Neural cell (in vitro differentiated cells): Measurements from ENCODE around the gene SAYSD1. TPM values are rescaled to one million over a fixed set of nuclear protein-coding genes. Genes with fewer than 3 reads are reported as not detected.

Source experiments
- H2AFZ ChIP-seq: fragments of 200-600, 300-800 bp; sonication (generic), shearing (Covaris generic); 2 replicates; pipeline ENCODE4 v1.6.0; 2014; ENCODE audit warnings: low read depth, mild to moderate bottlenecking, antibody characterized with exemption, low read length, moderate library complexity
- H3F3A ChIP-seq: fragments of 200-600 bp; shearing (Covaris generic); 2 replicates; pipeline ENCODE4 v1.6.1; 2016; ENCODE audit warnings: mild to moderate bottlenecking, moderate library complexity, mixed read lengths, antibody characterized with exemption, low read length; ENCODE audit not compliant: insufficient read depth, poor library complexity, severe bottlenecking
- H3K27ac ChIP-seq: fragments of 200-600, 300-800 bp; sonication (generic), shearing (Covaris generic); 2 replicates; pipeline ENCODE4 v1.5.1; 2014; ENCODE audit warnings: mild to moderate bottlenecking, low read length, moderate library complexity
- H3K27me3 ChIP-seq: fragments of 300-800, 200-600 bp; sonication (generic), shearing (Covaris generic); 2 replicates; pipeline ENCODE4 v1.6.0; 2014; ENCODE audit warnings: mild to moderate bottlenecking, low read depth, low read length, moderate library complexity; ENCODE audit not compliant: insufficient read depth
- H3K36me3 ChIP-seq: fragments of 300-800, 200-600 bp; sonication (generic), shearing (Covaris generic); 2 replicates; pipeline ENCODE4 v1.5.1; 2014; ENCODE audit warnings: mild to moderate bottlenecking, antibody characterized with exemption, low read length, moderate library complexity; ENCODE audit not compliant: insufficient read depth
- H3K4me2 ChIP-seq: fragments of 300-800, 200-600 bp; sonication (generic), shearing (Covaris generic); 2 replicates; pipeline ENCODE4 v1.6.0; 2014; ENCODE audit warnings: mild to moderate bottlenecking, low read length
- H3K4me3 ChIP-seq: fragments of 300-800, 200-600 bp; sonication (generic), shearing (Covaris generic); 2 replicates; pipeline ENCODE4 v1.5.1; 2014; ENCODE audit warnings: mild to moderate bottlenecking, low read length, moderate library complexity
- H3K79me2 ChIP-seq: fragments of 200-600 bp; shearing (Covaris generic); replicated peaks from 2 replicates; pipeline ENCODE4 v1.6.0; 2014; ENCODE audit warnings: mild to moderate bottlenecking, low read length, moderate library complexity; ENCODE audit not compliant: insufficient read depth
- H3K9ac ChIP-seq: fragments of 300-800, 200-600 bp; sonication (generic), shearing (Covaris generic); 2 replicates; pipeline ENCODE4 v1.6.1; 2016; ENCODE audit warnings: mild to moderate bottlenecking, low read length, mixed read lengths
- H3K9me2 ChIP-seq: fragments of 200-600 bp; shearing (Covaris generic); 2 replicates; pipeline ENCODE4 v1.6.1; 2016; ENCODE audit warnings: mild to moderate bottlenecking, low read length, mixed read lengths; ENCODE audit not compliant: insufficient read depth
- H3K9me3 ChIP-seq: fragments of 200-600, 300-800 bp; sonication (generic), shearing (Covaris generic); 2 replicates; pipeline ENCODE4 v1.6.1; 2016; ENCODE audit warnings: mild to moderate bottlenecking, mixed run types, low read length, moderate library complexity, mixed read lengths
- H4K20me1 ChIP-seq: fragments of 200-600 bp; shearing (Covaris generic); 2 replicates; pipeline ENCODE4 v1.6.1; 2016; ENCODE audit warnings: mild to moderate bottlenecking, mixed run types; ENCODE audit not compliant: insufficient read depth
- CTCF ChIP-seq: fragments of 450-650 bp; IDR thresholded peaks from 2 replicates; pipeline ENCODE4 v1.5.1; 2014; ENCODE audit warnings: antibody characterized with exemption, mild to moderate bottlenecking, moderate library complexity; ENCODE audit not compliant: poor library complexity, severe bottlenecking
- EP300 ChIP-seq: fragments of 450-650 bp; conservative IDR thresholded peaks from 2 replicates; pipeline ENCODE4 v1.6.1; 2014; ENCODE audit warnings: antibody characterized with exemption, mild to moderate bottlenecking, moderate library complexity; ENCODE audit not compliant: poor library complexity, severe bottlenecking
- EZH2 ChIP-seq: fragments of 200-600, 300-800 bp; shearing (Covaris generic), sonication (generic); IDR thresholded peaks from 2 replicates; pipeline ENCODE4 v1.6.1; 2014; ENCODE audit warnings: antibody characterized with exemption, low read length, borderline replicate concordance, mild to moderate bottlenecking; ENCODE audit not compliant: insufficient read depth, poor library complexity, severe bottlenecking
- MXI1 ChIP-seq: fragments of 450-650 bp; conservative IDR thresholded peaks from 2 replicates; pipeline ENCODE4 v1.6.1; 2014; ENCODE audit warnings: antibody characterized with exemption, mild to moderate bottlenecking; ENCODE audit not compliant: poor library complexity, severe bottlenecking
- POLR2AphosphoS5 ChIP-seq: IDR thresholded peaks from 2 replicates; pipeline ENCODE4 v1.6.1; 2012
- RAD21 ChIP-seq: fragments of 450-650 bp; conservative IDR thresholded peaks from 2 replicates; pipeline ENCODE4 v1.6.1; 2014; ENCODE audit warnings: antibody characterized with exemption, mild to moderate bottlenecking, moderate library complexity
- SMC3 ChIP-seq: fragments of 450-650 bp; conservative IDR thresholded peaks from 2 replicates; pipeline ENCODE4 v1.6.1; 2014; ENCODE audit warnings: antibody characterized with exemption, mild to moderate bottlenecking, moderate library complexity; ENCODE audit not compliant: poor library complexity
- TAF1 ChIP-seq: IDR thresholded peaks from 2 replicates; pipeline ENCODE4 v1.6.1; 2012; ENCODE audit warnings: low read depth
- polyA plus RNA-seq: library from polyadenylated mRNA; depleted of rRNA; stranded (reverse); fragments of >200 nt; gene quantifications from 2 replicates; pipeline ENCODE4 v1.2.3, GENCODE V29; 2014
- TF ChIP-seq, protein P1 (sequence below): IDR thresholded peaks from 2 replicates; pipeline ENCODE4 v1.6.1; 2012; ENCODE audit warnings: borderline replicate concordance

SAYSD1 gene
- polyA plus RNA-seq, 1 donor from 2014 or later, result 40.5 TPM

DNA sequence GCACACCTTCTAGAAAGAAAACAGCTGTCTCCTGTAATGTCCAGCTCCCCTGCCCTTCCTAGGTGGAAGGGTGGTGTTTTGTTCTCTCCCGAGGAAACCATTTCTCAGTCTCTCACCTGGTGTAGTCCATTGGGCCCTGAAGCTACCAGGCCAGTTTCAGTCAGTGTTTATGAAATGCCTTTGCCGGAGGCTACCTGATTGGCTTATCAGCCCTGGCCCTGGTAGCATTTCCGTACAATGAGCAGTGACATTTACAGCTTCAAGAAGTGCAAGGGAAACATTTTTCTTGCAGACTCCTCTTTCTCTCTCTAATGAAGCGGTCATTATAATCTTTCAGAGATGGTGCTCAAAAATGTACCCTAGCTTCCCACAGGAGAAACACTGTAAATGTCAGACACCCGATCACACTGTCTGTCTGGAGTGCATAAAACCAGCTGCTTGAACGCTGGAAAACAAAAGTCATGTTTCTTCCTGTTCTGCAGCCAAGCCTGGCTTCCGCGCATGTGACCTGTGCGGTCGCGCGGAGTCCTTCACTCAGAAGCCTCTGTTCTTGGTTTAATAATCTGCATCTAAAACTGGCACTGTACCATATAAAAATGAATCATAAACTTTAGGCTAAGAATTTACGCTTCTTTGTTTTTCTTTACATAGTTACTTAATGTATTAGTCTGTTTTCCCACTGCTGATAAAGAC lies 28.4 kb upstream of the SAYSD1 start:
- no peaks in the 10 kb centered on the region for H3K9me2 ChIP-seq
- H3K27me3 ChIP-seq, result no peaks in the 10 kb centered on the region
- no peak overlapping the region for H3K9ac ChIP-seq
- H3K4me2 ChIP-seq, result no peak overlapping the region
- H3K79me2 ChIP-seq, result no peaks in the 10 kb centered on the region
- H4K20me1 ChIP-seq, result no peaks in the 10 kb centered on the region
- TF ChIP-seq SMC3 (no peak), POLR2AphosphoS5 (no peak), RAD21 (no peak), TAF1 (no peak), EP300 (no peak), EZH2 (no peak), MXI1 (no peak), CTCF (no peak)
- TF ChIP-seq, protein P1, sequence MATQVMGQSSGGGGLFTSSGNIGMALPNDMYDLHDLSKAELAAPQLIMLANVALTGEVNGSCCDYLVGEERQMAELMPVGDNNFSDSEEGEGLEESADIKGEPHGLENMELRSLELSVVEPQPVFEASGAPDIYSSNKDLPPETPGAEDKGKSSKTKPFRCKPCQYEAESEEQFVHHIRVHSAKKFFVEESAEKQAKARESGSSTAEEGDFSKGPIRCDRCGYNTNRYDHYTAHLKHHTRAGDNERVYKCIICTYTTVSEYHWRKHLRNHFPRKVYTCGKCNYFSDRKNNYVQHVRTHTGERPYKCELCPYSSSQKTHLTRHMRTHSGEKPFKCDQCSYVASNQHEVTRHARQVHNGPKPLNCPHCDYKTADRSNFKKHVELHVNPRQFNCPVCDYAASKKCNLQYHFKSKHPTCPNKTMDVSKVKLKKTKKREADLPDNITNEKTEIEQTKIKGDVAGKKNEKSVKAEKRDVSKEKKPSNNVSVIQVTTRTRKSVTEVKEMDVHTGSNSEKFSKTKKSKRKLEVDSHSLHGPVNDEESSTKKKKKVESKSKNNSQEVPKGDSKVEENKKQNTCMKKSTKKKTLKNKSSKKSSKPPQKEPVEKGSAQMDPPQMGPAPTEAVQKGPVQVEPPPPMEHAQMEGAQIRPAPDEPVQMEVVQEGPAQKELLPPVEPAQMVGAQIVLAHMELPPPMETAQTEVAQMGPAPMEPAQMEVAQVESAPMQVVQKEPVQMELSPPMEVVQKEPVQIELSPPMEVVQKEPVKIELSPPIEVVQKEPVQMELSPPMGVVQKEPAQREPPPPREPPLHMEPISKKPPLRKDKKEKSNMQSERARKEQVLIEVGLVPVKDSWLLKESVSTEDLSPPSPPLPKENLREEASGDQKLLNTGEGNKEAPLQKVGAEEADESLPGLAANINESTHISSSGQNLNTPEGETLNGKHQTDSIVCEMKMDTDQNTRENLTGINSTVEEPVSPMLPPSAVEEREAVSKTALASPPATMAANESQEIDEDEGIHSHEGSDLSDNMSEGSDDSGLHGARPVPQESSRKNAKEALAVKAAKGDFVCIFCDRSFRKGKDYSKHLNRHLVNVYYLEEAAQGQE, result no peak
- no peak overlapping the region for H3K4me3 ChIP-seq
- no peak overlapping the region for H3K27ac ChIP-seq
- H3K36me3 ChIP-seq, result no peaks in the 10 kb centered on the region
- H2AFZ ChIP-seq, result no peak overlapping the region
- H3F3A ChIP-seq, result no peaks in the 10 kb centered on the region
- no peaks in the 10 kb centered on the region for H3K9me3 ChIP-seq

DNA sequence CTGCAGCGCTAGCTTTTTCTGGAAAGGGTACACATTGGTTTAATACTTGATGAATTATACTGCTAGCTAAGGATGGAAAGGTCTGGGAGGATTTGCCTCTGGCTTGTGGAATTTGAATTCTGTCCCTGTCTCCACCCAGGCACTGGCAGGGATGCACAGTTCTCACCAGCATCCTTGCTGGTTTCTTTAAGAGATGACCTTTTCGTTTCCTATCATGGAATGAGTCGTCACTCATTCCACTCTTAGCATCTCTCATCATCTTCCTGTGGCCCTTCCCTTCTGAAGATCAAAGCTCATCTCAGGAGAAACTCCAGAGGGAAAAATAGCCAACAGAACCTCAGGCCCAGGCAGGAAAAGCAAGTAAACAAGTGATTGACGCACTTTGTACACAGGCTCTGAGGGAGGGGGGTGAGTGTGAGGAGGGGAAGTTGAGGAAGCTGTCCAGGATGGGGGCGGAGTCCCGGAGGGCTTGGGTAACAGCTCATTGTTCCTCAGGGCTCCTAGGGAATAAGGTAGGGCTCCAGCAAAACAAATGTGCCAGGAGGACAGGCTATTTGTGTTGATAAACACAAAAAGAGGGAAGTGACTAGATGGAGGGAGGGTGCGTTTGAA lies 25.7 kb upstream of the SAYSD1 start:
- TF ChIP-seq TAF1, result no peak
- TF ChIP-seq MXI1, result no peak
- TF ChIP-seq, protein P1, result no peak
- no peak for TF ChIP-seq POLR2AphosphoS5
- no peak for TF ChIP-seq EZH2
- no peak for TF ChIP-seq RAD21
- TF ChIP-seq SMC3, result no peak
- TF ChIP-seq EP300, result no peak
- no peak for TF ChIP-seq CTCF
- Histone ChIP-seq H2AFZ (no peak overlapping the region), H3K4me3 (no peak overlapping the region), H3F3A (no peaks in the 10 kb centered on the region), H3K79me2 (no peaks in the 10 kb centered on the region), H3K27me3 (no peaks in the 10 kb centered on the region), H3K9me3 (no peaks in the 10 kb centered on the region), H3K27ac (no peak overlapping the region), H3K9ac (no peak overlapping the region), H4K20me1 (no peaks in the 10 kb centered on the region), H3K4me2 (no peak overlapping the region), H3K9me2 (no peaks in the 10 kb centered on the region), H3K36me3 (no peaks in the 10 kb centered on the region)
